Measurements from ENCODE around the gene LTO1.

Gene LTO1

GRCh38 chr11:69662021-69662698 lies 13.0 kb downstream of the LTO1 start:
- no peak overlapping the region for H3K9ac ChIP-seq (ENCODE audit: low read depth, low read length)
- 89% methylated on average over 16 of the region's 16 CpGs for WGBS
- H3K27ac ChIP-seq (ENCODE audit: low read depth, low read length), result no peak overlapping the region
- no peaks in the 10 kb centered on the region for H3K9me3 ChIP-seq (ENCODE audit: insufficient read depth, low read depth, low read length)
- no peak overlapping the region for H3K4me3 ChIP-seq (ENCODE audit: low read length)
- H3K4me1 ChIP-seq (ENCODE audit: insufficient read depth, low read length), result peaks cover 15% of the 10 kb centered on the region
- no peaks in the 10 kb centered on the region for H3K27me3 ChIP-seq (ENCODE audit: insufficient read depth, low read length)
- peaks cover 32% of the 10 kb centered on the region for H3K36me3 ChIP-seq (ENCODE audit: insufficient read depth, low read length)

GRCh38 chr11:69661413-69661715 lies 13.8 kb downstream of the LTO1 start:
- no peaks in the 10 kb centered on the region for H3K27me3 ChIP-seq (ENCODE audit: insufficient read depth, low read length)

GRCh38 chr11:69660001-69660500 lies 15.1 kb downstream of the LTO1 start:
- 93% methylated on average over 4 of the region's 4 CpGs for WGBS
- Histone ChIP-seq H3K36me3 (ENCODE audit: insufficient read depth, low read length) (peaks cover 17% of the 10 kb centered on the region), H3K4me1 (ENCODE audit: insufficient read depth, low read length) (peaks cover 15% of the 10 kb centered on the region), H3K4me3 (ENCODE audit: low read length) (no peak overlapping the region), H3K27ac (ENCODE audit: low read depth, low read length) (no peak overlapping the region), H3K9me3 (ENCODE audit: insufficient read depth, low read depth, low read length) (no peaks in the 10 kb centered on the region), H3K27me3 (ENCODE audit: insufficient read depth, low read length) (no peaks in the 10 kb centered on the region), H3K9ac (ENCODE audit: low read depth, low read length) (no peak overlapping the region)

More at GRCh38 chr11:69661413-69661715, 13.8 kb downstream of the LTO1 start:
- Histone ChIP-seq H3K4me3 (ENCODE audit: low read length) (no peak overlapping the region), H3K36me3 (ENCODE audit: insufficient read depth, low read length) (peaks cover 24% of the 10 kb centered on the region), H3K9me3 (ENCODE audit: insufficient read depth, low read depth, low read length) (no peaks in the 10 kb centered on the region), H3K9ac (ENCODE audit: low read depth, low read length) (no peak overlapping the region), H3K4me1 (ENCODE audit: insufficient read depth, low read length) (peaks cover 15% of the 10 kb centered on the region), H3K27ac (ENCODE audit: low read depth, low read length) (no peak overlapping the region)
- WGBS, result 74% methylated on average over 10 of the region's 10 CpGs

- Histone ChIP-seq H3K36me3 (ENCODE audit: insufficient read depth, low read length) (peaks cover 12% of the 10 kb centered on the region; the same call in 1 of the 2 replicates), H3K27ac (ENCODE audit: low read depth, low read length) (no peak overlapping the region), H3K4me3 (ENCODE audit: low read length) (no peak overlapping the region), H3K9ac (ENCODE audit: low read depth, low read length) (no peak overlapping the region), H3K4me1 (ENCODE audit: insufficient read depth, low read length) (peaks cover 15% of the 10 kb centered on the region), H3K9me3 (ENCODE audit: insufficient read depth, low read depth, low read length) (no peaks in the 10 kb centered on the region), H3K27me3 (ENCODE audit: insufficient read depth, low read length) (no peaks in the 10 kb centered on the region)
- WGBS, result 95% methylated on average over 12 of the region's 12 CpGs
Measured at GRCh38 chr11:69659591-69659990, 15.6 kb downstream of the LTO1 start.

GRCh38 chr11:69658626-69659450 lies 16.3 kb downstream of the LTO1 start:
- Histone ChIP-seq H3K9ac (ENCODE audit: low read depth, low read length) (peak overlapping the region; percentile 67; the same call in 1 of the 2 replicates), H3K27ac (ENCODE audit: low read depth, low read length) (peak overlapping the region; percentile 79), H3K27me3 (ENCODE audit: insufficient read depth, low read length) (no peaks in the 10 kb centered on the region), H3K36me3 (ENCODE audit: insufficient read depth, low read length) (peaks cover 12% of the 10 kb centered on the region), H3K4me3 (ENCODE audit: low read length) (no peak overlapping the region), H3K4me1 (ENCODE audit: insufficient read depth, low read length) (peaks cover 15% of the 10 kb centered on the region), H3K9me3 (ENCODE audit: insufficient read depth, low read depth, low read length) (no peaks in the 10 kb centered on the region)
- 82% methylated on average over 18 of the region's 18 CpGs for WGBS

GRCh38 chr11:69657911-69658625 lies 17.1 kb downstream of the LTO1 start:
- peak overlapping the region; percentile 79 for H3K27ac ChIP-seq (ENCODE audit: low read depth, low read length)
- H3K4me3 ChIP-seq (ENCODE audit: low read length), result no peak overlapping the region
- H3K9me3 ChIP-seq (ENCODE audit: insufficient read depth, low read depth, low read length), result no peaks in the 10 kb centered on the region
- no peaks in the 10 kb centered on the region for H3K27me3 ChIP-seq (ENCODE audit: insufficient read depth, low read length)
- peaks cover 15% of the 10 kb centered on the region for H3K36me3 ChIP-seq (ENCODE audit: insufficient read depth, low read length)
- WGBS, result 26% methylated on average over 27 of the region's 27 CpGs
- peak overlapping the region; percentile 67; the same call in 1 of the 2 replicates for H3K9ac ChIP-seq (ENCODE audit: low read depth, low read length)
- peaks cover 15% of the 10 kb centered on the region for H3K4me1 ChIP-seq (ENCODE audit: insufficient read depth, low read length)

- Histone ChIP-seq H3K27me3 (ENCODE audit: insufficient read depth, low read length) (no peaks in the 10 kb centered on the region), H3K27ac (ENCODE audit: low read depth, low read length) (peak overlapping the region; percentile 79), H3K4me1 (ENCODE audit: insufficient read depth, low read length) (peaks cover 15% of the 10 kb centered on the region), H3K9ac (ENCODE audit: low read depth, low read length) (peak overlapping the region; percentile 36; the same call in 1 of the 2 replicates), H3K9me3 (ENCODE audit: insufficient read depth, low read depth, low read length) (no peaks in the 10 kb centered on the region), H3K4me3 (ENCODE audit: low read length) (no peak overlapping the region), H3K36me3 (ENCODE audit: insufficient read depth, low read length) (peaks cover 21% of the 10 kb centered on the region)
- 89% methylated on average over 14 of the region's 14 CpGs for WGBS
Measured at GRCh38 chr11:69657456-69657910, 17.7 kb downstream of the LTO1 start.

- H3K9ac ChIP-seq (ENCODE audit: low read depth, low read length), result peak overlapping the region; percentile 36; the same call in 1 of the 2 replicates
Measured at GRCh38 chr11:69656536-69657455, 18.4 kb downstream of the LTO1 start.

GRCh38 chr11:69655479-69656428 lies 19.4 kb downstream of the LTO1 start:
- Histone ChIP-seq H3K4me1 (ENCODE audit: insufficient read depth, low read length) (peaks cover 15% of the 10 kb centered on the region), H3K36me3 (ENCODE audit: insufficient read depth, low read length) (peaks cover 38% of the 10 kb centered on the region), H3K9ac (ENCODE audit: low read depth, low read length) (no peak overlapping the region), H3K4me3 (ENCODE audit: low read length) (no peak overlapping the region), H3K27me3 (ENCODE audit: insufficient read depth, low read length) (no peaks in the 10 kb centered on the region), H3K9me3 (ENCODE audit: insufficient read depth, low read depth, low read length) (no peaks in the 10 kb centered on the region), H3K27ac (ENCODE audit: low read depth, low read length) (peak overlapping the region; percentile 41; the same call in 1 of the 2 replicates)
- WGBS, result 89% methylated on average over 19 of the region's 19 CpGs

More at GRCh38 chr11:69656536-69657455, 18.4 kb downstream of the LTO1 start:
- 94% methylated on average over 20 of the region's 20 CpGs for WGBS
- 0 out of 2 replicates have a peak overlapping the region, but pooled peaks have one; percentile 79 for H3K27ac ChIP-seq (ENCODE audit: low read depth, low read length)
- H3K9me3 ChIP-seq (ENCODE audit: insufficient read depth, low read depth, low read length), result no peaks in the 10 kb centered on the region
- H3K4me3 ChIP-seq (ENCODE audit: low read length), result no peak overlapping the region
- H3K27me3 ChIP-seq (ENCODE audit: insufficient read depth, low read length), result no peaks in the 10 kb centered on the region
- H3K4me1 ChIP-seq (ENCODE audit: insufficient read depth, low read length), result peaks cover 15% of the 10 kb centered on the region
- H3K36me3 ChIP-seq (ENCODE audit: insufficient read depth, low read length), result peaks cover 28% of the 10 kb centered on the region
